GM12891 (cell line): ENCODE data around the gene BANF1.
"Not testable (repeated sequence)": the region's sequence is repeated elsewhere in the genome, so short reads cannot be mapped to it uniquely, and the experiment has no call there.

ENCODE experiments used
- POLR2A ChIP-seq: IDR thresholded peaks from 2 replicates; pipeline ENCODE4 v1.6.1; 2011; ENCODE audit warnings: low read depth, low read length, control low read depth
- POLR2AphosphoS5 ChIP-seq: IDR thresholded peaks from 2 replicates; pipeline ENCODE4 v1.6.1; 2011; ENCODE audit warnings: low read depth, low read length, control low read depth
- SPI1 ChIP-seq: IDR thresholded peaks from 2 replicates; pipeline ENCODE4 v1.6.1; 2011; ENCODE audit warnings: low read depth, low read length, control low read depth
- TAF1 ChIP-seq: IDR thresholded peaks from 2 replicates; pipeline ENCODE4 v1.6.1; 2011; ENCODE audit warnings: low read depth, low read length, control low read depth

DNA sequence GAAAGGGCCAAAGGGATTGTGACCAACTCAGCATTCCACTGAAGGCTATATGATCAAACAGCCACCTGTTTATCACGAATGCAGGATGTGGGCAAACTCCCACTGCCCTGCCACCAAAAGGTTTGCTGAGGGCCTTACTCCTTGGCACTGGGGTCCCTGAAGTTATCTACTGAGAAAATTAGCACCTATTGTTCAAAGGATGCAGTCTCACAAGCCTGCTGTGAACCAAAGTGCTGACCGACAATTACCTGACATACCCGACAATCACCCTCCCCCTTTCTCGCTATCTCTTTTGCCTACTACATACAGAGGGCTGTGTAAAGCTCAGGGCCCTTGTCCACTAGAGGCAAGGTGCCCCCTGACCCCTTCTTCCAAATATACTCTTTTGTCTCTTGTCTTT is 7.7 kb downstream of the BANF1 start:
- TF ChIP-seq POLR2A, POLR2AphosphoS5, TAF1, SPI1: not testable (repeated sequence)
